ENCODE results near the gene ITPK1.
A peak's percentile ranks its signal among the peaks of the same experiment; 100 is the strongest.

Gene ITPK1

DNA sequence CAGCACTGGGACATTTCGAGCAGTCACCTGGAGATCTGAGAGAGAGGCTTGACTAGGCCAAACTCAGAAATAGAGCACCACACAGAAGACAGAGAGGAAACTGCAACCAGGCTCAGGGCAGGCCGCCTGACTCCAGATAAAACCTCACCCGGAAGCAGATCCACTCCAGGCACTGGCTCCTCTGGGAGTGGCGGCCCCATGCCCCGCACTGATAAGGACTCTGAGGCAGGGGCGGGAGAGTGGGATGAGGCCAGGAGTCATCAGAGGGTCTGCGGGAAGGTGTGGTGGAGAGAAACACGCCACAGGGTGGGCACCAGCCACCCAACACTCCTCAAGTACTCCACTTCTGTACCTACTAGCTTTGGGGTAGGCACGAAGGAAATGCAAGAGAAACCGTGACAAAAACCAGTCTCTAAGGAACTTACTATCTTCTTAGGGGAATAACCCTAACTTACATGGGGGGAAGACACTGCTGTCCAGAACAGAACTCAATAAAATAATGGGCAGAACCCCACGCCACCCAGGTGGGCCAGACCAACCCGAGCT, 121.5 kb downstream of the ITPK1 start:
- DNase-seq: no peak

DNA sequence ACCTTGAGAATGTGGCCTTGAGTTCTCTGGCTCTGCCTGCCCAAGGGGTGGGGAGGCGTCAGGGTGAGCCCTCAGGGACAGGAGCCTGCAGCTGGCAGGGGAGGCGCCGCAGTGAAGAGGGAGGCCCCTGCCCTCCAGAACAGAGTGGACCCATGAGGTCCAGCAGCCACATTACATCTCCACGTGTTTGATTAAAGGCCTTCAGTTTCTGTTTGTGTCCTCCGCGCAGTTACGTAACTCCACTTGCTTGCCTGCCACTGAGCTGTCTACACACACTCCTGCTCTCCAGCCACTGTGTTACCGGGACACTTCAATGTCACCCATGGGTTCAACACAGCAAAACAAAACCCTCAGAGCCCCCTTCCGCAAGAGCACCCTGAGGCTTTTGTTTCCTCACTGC, 122.4 kb downstream of the ITPK1 start:
- no peak for DNase-seq

DNA sequence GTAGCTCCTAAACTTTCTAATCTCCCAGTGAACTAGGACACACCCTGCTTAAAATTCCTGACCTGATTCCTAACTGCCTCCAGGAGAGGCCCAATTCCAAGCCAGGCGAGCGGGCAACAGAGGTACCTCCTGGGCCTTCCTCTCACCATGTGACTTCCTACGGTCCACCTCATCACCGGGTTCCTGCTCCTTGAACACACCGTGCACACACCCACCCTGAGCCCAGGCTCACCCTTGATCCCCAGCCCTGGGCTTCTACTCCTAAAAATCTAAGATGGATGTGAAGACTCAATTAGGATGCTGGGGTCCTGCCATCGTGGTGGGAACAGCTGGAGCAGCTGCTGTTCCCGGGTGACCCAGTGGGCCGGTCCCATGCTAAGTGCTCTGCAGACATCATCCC, 124.2 kb downstream of the ITPK1 start:
- DNase-seq: no peak

DNA sequence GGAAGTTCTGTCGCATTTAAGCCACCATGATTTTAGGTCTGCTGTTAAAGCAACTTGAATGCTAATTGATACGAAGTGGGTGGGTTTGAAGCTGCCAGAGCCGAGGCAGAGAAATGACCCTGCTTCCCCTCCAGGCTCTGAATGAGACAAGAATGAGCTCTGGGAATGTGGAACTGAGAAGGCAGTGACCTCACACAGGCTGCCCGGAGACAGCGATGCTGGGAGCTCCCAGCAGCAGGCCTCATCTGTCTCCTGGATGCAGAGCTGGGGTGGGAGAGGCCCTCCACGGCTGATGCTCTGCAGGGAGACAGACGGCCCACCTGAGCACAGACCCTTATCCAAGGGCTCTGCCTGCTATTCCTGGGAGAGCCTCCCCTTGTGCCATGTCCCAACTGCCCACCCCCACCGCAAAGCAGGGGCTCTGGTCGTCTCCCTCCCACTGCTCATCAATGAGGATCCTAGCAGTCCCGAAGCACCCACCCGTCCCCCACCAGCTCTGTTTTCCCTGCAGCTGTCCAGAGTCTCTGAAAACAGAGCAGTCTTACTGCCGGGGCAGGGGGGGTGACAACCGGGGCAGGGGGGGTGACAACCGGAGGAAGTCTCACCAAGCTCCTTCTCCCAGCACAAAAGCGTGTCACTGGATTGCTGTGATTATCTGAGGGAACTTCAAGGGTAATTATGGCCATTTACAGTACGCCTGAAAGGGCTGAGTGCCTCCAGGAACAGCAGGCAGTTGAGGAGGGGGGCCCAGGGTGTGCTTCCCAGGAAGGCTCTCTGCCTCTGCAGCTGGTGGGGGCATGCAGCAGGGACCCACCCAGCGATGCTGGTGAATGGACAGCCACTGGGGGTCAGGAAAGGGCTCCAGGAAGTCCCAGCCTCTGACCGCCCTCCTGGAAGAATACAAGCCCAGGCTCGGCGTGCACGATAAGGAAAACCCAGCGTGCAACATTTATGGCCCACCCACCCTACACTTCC, 125.0 kb downstream of the ITPK1 start:
- peak in 8 of 56 donors; percentile 25 to 55 (median 33) for DNase-seq

DNA sequence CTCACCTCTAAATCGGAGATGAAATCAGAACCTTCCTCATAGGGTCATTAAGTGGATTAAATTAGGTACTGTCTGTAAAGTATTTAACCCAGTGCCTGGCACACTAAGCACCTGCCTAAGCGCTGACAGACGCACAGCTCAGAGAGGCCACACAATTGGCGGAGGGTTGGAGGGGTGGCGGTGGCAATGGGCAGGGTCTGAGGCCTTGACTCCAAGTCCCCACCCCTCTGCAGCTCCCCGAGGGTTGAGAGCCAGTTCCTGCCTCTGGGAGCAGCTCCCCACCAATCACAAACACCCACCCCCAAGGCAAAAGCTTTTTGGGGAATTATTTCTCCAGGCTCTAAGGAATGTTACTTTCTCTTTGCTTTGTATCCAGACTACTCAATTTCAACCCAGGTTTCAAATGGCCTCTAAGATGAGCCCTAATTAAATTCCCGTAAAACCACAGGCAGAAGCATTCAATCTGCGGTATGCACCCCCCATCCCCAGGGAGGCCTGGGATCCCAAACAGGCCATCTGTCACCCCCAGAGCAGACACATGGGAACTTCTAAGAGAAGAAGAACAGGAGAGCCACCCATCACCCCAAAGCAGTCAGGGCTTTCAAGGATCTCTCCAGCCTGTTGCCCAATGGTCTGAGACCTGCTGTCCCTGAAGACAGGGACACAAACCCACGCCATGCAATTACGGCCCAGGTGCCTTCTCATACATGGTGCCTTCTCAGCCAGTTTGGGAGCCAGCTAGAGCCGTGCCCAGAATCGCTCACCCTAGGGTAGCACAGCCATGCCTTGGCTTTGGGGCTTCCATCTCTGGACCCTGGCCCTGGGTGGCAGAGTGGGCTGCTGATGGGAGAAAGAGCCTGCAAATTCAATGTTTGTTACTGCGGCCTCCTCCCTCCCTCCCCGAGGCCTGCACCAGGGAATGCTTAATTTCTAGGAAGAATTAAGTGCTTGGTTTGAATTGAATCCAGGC, 126.7 kb downstream of the ITPK1 start:
- no peak for DNase-seq

DNA sequence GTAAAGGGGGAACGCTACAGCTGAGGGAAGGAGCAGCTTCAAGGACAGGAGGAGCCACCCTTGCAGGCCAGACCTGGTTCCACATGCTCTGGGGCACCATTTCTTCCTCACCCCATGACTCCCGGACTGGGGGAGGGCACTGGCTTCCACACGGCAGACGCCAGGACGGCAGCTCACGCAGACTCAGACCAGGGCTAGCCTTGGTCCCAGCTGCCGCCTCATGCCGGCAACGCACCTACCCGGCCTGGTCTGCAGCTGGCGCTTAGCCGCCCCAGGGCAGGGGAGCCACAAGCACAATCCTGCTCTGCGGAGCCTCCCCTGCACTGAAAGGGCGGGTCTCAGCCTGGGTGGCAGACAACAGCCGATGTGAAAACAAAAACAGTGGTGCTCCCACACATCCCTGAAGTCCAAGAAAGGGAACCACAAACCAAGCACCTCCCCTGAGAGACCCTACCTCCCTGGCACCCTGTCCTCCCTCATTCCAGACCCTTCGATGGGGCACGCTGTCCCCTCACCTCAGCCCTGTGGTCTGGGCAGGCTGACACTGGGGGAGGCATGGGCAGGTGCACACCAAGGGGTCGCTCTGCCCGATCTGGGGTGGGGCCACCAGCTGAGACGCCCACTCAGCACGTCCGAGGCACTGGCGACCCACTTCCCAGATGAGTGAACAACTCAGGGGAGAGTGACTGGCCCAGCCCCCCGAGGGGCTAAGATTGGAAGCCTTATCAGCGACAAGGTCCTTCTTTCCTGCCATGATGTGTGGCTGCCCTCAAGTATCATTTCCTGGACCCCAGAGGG, 127.8 kb downstream of the ITPK1 start:
- no peak for DNase-seq

DNA sequence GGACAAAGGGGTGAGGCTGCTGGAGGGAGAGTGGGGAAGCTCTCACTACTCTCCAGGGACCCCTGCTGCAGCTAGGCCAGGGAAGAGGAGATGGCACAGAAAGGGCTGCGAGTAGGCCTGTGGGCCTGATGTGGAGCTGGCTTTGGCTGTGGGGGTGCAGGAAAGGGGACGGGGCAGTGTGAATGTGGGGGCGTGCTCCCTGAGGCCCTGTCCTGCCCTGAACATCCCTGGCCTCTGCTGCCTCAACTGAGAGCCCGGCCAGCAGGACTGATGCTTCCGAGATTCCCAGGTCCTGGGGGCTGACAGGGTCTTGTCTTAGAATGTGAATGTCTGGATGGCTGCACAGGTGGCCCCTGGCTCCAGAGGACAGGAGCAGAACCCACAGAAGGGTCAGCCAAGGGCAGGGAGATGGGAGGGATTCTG, 128.6 kb downstream of the ITPK1 start:
- no peak for DNase-seq

DNA sequence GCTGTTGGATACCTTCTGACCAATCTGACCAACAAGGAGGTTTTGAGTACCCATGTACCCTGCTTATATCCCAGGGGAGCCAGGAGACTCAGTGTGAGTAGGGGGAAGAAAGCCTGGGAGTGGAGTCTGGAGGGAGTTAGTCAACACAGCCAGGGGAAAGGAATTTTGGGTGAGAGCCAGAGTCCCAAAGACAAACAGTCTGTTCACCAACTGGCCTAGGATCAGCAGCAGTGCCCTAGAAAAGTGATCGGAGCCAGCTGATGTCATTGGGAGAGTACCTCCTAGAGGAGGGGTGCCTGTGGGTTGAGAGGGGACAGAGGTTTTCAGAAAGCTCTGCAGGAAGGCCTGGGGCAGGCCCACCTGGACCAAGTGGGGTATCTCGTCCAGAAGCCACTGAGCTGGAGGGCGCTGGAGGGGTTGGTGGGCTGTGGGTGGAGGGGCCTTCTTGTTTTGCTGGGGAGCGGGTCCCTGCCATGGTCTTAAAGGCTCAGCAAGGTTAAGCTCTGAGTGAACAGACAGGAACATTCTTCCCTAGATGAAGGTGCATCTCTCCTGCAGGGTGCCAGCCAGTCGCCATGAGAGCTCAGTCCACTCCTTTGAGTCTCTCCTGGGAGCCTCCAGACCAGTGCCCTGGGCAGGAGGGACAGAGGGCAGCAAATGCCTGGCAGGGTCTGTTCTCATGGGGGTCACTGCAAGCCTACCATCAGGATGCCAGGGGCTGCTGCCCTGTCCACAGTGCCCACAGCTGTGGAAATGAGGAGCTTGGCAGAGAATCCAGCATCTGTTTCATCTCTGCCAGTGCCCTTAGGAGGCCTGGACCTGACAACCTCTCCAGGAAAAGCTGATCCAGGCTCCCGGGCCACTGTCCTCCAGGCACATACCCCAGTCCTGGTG, 129.2 kb downstream of the ITPK1 start:
- peak in 14 of 56 donors; percentile 23 to 79 (median 38) for DNase-seq

DNA sequence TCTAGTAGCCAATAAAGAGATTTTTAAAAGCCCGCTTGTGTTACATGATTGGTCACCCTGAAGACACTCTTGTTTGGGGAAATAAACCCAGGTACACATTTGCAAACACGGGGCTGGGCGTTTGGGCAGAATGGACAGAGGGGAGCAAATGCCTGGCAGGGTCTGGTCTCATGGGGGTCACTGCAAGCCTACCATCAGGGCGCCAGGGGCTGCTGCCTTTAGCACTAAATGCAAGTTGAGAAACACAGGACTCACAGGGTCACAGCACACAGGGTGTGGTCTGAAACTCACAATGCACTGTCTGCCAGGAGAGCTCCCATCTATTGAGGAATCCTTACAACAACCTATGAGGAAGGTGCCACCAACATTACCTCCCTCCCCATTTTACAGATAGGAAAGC, 130.2 kb downstream of the ITPK1 start:
- DNase-seq: no peak

DNA sequence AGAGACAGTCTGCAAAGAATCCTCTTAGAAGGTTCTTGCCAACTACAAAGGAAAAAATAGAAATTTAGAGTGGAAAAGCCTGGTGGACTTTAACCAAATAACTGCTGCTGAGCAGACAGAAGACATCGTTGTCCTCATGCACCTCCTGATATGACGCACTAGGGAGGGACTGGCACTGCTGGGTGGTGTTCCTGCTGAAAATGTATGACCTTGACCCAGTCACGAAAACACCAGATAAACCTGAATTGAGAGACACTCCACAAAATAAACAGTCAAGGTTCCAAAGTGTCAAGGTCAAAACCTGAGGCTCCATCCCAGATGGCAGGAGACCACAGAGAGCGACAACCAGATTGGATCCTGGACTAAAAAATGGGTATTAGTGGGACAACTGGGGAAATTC, 130.8 kb downstream of the ITPK1 start:
- DNase-seq: no peak

DNA sequence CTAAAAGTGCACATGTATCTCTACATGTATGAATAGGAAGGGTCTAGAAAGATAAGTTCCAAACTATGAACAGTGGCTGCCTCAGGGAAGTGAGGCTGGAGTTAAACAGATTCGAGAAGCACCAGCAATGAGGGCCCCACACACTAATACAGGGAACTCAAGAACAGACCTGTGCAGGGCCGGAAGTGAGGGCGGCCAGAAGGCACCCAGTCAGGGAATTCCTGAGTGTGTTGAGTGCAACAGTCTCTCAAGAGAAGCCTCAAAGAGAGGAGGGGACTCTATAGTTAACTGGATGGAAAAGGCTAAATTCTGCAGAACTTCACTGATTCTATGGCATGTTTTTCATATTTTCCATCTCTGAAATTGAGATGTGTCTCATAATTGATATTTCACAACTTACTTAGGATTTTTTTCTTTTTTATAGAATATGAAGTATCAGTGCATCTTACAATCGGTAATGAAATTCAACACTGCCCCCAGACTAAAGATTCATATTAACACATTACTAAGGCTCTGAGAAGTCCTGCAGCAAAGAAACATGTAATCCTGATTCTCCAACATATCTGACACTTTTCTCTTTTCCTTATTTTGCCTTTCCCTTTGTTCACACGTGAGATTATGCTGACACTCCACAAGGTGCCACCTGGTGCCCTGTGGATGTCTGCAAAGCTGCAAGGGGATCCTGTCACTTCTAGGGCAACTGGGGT, 131.5 kb downstream of the ITPK1 start:
- DNase-seq: no peak

DNA sequence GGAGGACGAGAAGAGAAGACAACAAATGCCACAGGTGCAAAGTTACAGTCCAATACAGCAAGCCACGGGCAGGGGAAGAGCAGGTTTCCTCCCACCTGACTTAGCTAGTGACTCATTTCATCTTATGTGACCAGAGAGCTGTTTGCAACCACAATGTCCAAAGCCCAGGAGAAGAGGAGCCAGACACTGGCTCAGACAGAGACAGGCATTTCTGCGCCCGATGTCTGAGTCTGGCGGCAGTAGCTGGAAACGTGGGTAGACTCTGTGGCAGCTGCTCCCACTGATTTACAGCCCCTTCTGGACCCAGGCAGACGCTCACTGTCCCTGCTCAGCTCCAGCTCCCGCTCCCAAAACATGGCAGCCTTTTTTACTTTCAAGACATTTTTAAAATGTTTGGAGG, 132.8 kb downstream of the ITPK1 start:
- DNase-seq: no peak

DNA sequence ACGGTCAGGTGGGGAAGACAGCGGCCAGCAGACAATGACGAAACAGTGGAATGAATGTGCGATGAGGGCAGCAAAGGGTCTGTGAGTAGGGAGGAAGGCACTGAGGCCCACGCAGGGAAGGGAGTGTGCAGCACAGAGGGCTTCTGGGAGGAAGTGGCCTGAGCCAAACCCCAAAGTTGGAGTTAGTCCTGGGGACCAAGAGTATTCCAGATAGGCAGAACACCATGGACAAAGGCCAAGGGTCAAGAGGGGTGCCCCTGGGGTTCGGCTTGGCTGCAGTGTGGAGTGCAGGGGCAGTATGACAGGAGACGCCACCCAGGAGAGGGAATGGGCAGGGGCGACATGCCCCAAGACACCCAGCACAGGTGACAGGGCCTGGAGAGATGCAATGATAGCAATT, 134.0 kb downstream of the ITPK1 start:
- DNase-seq: no peak

DNA sequence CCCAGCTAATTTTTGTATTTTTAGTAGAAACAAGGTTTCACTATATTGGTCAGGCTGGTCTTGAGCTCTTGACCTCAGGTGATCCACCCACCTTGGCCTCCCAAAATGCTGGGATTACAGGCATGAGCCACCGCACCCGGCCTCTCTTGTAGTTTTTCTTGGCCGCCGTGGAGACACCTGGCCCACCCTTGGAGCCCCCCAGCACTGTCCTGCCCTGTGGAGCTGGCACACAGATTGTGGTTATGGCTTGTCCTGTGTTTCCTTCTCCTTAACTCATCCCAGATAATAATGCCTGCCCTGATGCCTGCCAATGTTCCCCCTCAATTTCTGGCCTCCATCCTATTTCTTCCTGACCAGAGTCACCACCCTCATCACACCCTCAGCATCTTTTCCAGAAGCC, 134.9 kb downstream of the ITPK1 start:
- DNase-seq: no peak

DNA sequence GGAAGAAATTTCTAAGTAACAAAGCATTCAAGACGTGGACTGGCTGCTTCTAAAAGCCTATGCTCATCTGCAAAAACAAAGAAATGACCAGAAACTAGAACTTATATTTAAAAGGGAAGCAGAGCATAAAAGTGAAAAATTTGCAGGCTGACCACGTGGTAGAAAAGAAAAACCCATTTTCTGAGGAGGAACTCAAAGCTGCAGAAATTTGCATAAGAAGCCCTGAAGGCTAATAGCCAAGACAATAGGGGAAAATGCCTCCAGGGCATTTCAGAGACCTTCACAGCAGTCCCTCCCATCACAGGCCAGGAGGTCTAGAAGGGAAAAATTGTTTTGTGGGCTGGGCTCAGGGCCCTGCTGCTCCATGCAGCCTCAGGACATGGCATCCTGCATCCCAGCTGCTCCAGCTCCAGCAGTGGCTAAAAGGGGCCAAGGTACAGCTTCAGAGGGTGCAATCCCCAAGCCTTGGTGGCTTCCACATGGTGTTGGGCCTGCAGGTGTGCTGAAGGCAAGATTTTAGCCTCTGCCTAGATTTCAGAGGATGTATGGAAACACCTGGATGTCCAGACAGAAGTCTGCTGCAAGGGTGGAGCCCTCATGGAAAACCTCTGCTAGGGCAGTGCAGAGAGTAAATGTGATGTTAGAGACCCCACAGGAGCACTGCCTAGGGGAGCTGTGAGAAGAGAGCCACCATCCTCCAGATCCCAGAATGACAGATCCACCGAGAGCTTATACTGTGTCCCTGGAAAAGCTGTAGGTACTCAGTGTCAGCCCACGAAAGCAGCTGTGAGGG, 137.3 kb downstream of the ITPK1 start:
- no peak for DNase-seq

DNA sequence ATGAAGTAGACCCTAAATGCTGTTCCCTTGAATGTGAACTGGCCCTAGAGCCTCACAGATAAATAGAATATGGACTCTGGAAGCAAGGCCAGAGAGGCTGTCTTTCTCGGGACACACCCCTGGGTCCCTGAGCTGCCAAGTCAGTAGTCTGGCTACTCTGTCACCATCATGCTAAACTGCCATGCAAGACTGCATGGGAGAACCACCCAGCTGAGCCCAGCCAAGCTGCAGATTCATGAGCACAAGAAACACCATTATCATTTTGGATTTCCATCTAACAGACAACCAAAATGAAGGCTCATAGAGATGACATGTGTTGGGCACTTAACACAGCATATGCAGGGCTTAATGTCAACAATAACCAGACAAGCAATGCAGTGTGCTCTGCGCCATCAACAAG, 139.5 kb downstream of the ITPK1 start:
- DNase-seq: no peak

DNA sequence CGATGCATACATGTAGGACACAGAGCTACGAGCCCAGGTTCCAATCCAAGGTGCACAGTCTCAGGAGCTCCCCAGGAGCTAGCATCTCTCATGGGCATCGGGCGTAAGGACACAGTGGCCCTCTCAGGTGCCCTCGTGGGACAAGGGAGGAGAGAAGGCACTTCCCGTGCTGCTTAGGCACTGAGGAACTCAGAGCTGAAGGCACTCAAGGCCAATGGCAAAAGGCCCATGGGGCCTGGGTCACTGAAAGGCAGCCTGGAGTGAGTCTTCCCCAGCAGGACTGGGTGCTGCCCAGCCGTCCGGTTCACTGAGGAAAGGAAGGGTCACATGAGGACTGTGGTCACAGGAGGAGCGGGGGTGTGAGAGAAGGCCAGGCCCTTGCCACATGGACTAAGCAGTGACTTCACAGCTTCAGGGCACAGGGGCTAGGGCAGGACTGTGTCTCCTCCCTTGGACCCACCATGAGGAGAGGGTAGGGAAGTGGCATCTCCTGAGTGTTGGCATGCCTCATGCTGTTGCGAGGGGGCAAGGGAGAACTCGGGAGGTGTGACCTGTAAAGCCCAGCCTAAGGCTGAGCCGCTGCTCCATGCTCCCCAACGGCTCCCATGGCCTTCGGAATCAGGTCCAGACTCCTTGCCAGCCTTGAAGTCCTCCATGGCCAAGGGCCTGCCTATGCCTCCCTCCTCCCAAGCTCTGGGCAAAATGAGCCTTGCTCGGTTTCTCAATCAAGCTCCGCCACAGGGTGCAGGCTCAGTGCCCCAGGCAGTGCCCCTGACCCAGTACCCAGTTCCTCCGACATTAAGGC, 141.0 kb downstream of the ITPK1 start:
- no peak for DNase-seq

All from nucleus accumbens (tissue), 56 donors.